IPS DF 6.9 (cell line): ENCODE data around the gene TEDC2.

Source experiments
- DNase-seq: peaks from one replicate; pipeline ENCODE4 v3.0.0-alpha.2; 2013; ENCODE audit warnings: low read depth, low spot score
- H3K27ac ChIP-seq: one replicate; pipeline ENCODE4 v1.5.1; 2013; ENCODE audit warnings: low read length, control low read depth
- H3K27me3 ChIP-seq: 2 replicates; pipeline ENCODE4 v1.6.1; 2013; ENCODE audit warnings: mild to moderate bottlenecking, low read length; ENCODE audit not compliant: control insufficient read depth, insufficient read depth
- H3K36me3 ChIP-seq: 2 replicates; pipeline ENCODE4 v1.6.1; 2013; ENCODE audit warnings: low read length; ENCODE audit not compliant: control insufficient read depth, insufficient read depth
- H3K4me1 ChIP-seq: 2 replicates; pipeline ENCODE4 v1.6.1; 2013; ENCODE audit warnings: low read length; ENCODE audit not compliant: control insufficient read depth, insufficient read depth
- H3K4me3 ChIP-seq: 2 replicates; pipeline ENCODE4 v1.5.1; 2013; ENCODE audit warnings: mild to moderate bottlenecking, low read length
- H3K9me3 ChIP-seq: 2 replicates; pipeline ENCODE4 v1.6.1; 2013; ENCODE audit warnings: low read length, inconsistent platforms; ENCODE audit not compliant: control insufficient read depth, insufficient read depth
- WGBS: extraction: QIAGEN DNeasy Blood & Tissue Kit; methylation state at CpG from one replicate; pipeline ENCODE4 v1.1.7; 2013; ENCODE audit warnings: mixed read lengths, missing lambda C conversion rate; ENCODE audit not compliant: insufficient read length, insufficient coverage; 5-methylcytosine and 5-hydroxymethylcytosine counted together

TEDC2 gene

DNA sequence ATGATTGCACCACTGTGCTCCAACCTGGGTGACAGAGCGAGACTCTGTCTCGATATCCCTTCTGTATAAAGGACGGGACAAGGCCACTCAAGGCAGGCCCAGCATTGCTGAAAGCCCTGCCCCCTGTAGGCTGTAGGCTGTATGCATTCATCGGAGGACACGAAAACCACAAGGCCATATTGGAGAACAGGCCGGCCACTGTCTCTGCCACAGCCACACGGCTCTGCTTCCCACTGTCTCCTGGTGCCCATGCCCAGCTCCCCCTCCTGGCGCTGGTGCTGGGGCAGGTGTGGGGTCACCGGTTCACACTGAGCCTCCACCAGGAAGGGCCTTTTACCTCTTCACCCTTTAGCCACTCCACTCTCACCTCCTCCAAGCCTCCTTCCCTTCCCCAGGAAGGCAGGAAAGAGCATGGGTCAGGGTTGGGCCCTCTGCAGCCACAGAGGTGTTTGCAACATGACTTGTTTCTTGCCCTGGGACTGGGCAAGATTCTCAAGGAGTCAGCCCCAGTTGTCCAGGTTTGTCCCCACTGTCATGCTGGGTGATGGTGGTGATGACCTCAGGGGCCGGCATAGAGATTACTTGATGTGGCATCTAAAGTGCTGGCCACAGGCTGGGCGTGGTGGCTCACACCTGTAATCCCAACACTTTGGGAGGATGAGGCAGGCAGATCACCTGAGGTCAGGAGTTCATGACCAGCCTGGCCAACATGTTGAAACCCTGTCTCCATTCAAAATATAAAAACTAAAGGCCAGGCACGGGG, 5.9 kb downstream of the TEDC2 start:
- Histone ChIP-seq H3K4me1 (peaks cover 18% of the 10 kb centered on the region), H3K27me3 (peaks cover 11% of the 10 kb centered on the region), H3K27ac (no peak overlapping the region), H3K4me3 (no peak overlapping the region), H3K9me3 (no peaks in the 10 kb centered on the region), H3K36me3 (peaks cover 7% of the 10 kb centered on the region)
- WGBS = no CpG with 5 or more reads among the region's 12 CpGs
- no peak for DNase-seq

GRCh38 chr16:2466667-2467527, 7.0 kb downstream of the TEDC2 start:
- no peaks in the 10 kb centered on the region for H3K9me3 ChIP-seq
- H3K27ac ChIP-seq = no peak overlapping the region
- peaks cover 12% of the 10 kb centered on the region for H3K27me3 ChIP-seq
- no peak overlapping the region for H3K4me3 ChIP-seq
- WGBS = no CpG with 5 or more reads among the region's 29 CpGs
- H3K4me1 ChIP-seq = peaks cover 19% of the 10 kb centered on the region
- DNase-seq = no peak
- H3K36me3 ChIP-seq = peaks cover 6% of the 10 kb centered on the region

DNA sequence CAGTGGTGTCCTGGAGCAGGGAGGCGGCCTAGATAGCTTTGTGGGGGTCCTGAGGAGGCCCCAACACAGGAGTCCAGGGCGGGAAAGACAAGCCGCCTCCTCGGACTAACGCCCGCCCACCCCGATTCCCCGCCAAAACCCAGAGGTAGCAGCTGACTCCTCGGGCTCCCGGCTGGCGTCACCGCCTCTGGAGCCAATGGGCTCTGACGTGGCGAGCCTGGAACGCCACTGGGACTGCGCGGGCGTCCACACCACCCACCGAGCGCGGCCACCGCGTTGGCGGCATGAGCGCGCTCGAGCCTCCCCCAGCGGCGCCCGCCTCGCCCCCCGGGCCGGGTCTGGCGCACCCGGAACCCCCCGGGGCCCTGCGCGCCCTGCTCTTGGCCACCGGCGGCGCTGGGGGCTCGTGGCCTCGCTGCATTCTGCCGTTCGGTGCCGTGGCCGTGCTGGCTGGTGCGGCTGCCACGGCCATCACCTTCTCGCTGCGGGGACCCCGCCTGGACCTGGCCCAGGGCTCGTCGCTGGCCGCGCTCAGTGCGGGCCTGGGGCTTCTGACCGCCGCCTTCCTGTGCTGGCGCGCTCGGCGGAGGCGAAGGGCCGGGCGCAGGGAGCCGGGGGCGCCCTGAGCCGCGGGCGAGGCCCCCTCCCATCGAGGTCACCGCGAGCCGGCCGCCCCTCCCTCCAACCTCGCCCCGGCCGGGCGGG, 7.8 kb downstream of the TEDC2 start:
- Histone ChIP-seq H3K36me3 (peaks cover 2% of the 10 kb centered on the region), H3K27ac (no peak overlapping the region), H3K9me3 (no peaks in the 10 kb centered on the region), H3K4me3 (peak overlapping the region; percentile 39; the same call in 1 of the 2 replicates), H3K4me1 (peaks cover 19% of the 10 kb centered on the region), H3K27me3 (peaks cover 13% of the 10 kb centered on the region)
- no peak for DNase-seq
- WGBS = no CpG with 5 or more reads among the region's 80 CpGs

GRCh38 chr16:2468233-2468724, 8.4 kb downstream of the TEDC2 start:
- no CpG with 5 or more reads among the region's 38 CpGs for WGBS
- no peaks in the 10 kb centered on the region for H3K36me3 ChIP-seq
- no peaks in the 10 kb centered on the region for H3K9me3 ChIP-seq
- no peak overlapping the region for H3K27ac ChIP-seq
- peak overlapping the region; percentile 39; the same call in 1 of the 2 replicates for H3K4me3 ChIP-seq
- peaks cover 21% of the 10 kb centered on the region for H3K4me1 ChIP-seq
- DNase-seq = no peak
- H3K27me3 ChIP-seq = peaks cover 16% of the 10 kb centered on the region

DNA sequence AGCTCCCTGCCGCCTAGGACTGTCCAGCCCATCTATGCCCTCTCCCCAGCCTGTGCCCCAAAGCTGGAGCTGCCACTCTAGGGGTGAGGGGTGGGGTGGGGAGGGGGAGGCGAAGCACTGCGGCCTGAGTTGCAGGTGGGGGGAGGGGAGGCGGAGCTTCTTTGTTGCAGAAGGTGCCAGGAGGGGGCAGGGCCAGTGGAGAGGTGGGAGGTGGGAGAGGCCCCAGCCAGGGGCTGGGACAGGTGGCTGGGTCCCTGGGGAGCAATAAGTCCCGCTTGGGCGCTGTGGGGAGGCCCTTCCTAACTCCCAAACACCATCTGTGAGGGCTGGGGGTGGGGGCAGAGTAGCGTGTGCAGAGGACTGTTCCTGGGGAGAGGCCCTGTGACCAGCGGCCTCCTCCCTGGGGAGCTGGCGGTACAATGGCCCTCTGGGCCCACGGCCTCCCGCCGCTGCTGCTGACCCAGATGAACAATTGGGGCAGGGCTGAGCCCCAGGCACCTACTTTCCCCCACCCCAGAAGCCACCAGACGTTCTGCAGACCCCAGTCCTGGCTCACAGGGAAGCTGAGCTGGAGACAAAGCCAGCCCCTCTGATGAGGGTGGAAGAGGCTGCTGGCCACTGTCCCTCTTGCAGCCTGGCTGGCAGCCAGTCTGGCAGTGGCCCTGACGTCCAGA, 9.0 kb downstream of the TEDC2 start:
- WGBS = no CpG with 5 or more reads among the region's 14 CpGs
- no peak for DNase-seq
- Histone ChIP-seq H3K36me3 (no peaks in the 10 kb centered on the region), H3K4me3 (peak overlapping the region; percentile 39; the same call in 1 of the 2 replicates), H3K27me3 (peaks cover 17% of the 10 kb centered on the region), H3K4me1 (peaks cover 23% of the 10 kb centered on the region), H3K27ac (no peak overlapping the region), H3K9me3 (no peaks in the 10 kb centered on the region)

DNA sequence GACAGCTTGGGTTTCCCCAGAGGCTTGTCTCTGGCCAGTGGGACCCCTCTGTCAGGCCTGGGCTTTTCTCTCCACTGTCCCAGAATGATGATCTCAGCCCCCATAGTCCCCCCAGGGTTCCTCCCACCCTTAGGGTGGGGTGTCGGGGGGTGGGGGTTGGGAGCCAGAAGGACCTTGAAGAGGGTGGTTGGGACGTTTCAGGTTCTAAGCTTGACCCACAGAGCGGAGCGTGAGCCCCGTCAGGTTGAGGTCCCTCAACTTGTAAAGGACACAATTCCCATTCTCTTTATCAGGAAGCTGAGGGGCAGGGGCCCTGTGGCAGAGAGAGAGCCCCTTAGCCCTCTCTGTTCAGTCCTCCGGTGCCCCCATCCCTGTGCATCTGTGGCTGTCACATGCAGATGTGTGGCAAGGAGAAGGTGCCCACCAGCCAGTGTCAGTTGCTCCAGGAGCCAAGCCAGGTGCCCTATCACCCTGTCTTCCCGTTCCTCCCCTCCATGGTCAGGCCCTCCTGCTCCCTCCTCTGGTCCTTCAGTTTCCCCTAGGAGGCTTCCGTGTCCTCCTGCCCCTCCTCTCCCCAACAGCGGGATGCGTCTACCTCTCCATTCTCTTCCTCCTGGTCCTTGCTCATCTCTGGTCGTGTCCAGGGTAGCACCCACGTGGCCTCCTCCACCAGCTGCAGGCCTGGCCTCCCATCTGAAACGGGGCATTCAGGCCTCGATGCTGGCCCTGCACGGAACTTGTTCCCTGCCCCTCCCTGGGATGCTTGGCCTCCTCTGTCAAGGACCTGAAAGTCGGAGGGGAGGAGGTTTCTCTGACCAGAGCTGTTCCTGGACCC, 9.7 kb downstream of the TEDC2 start:
- no CpG with 5 or more reads among the region's 16 CpGs for WGBS
- H3K4me3 ChIP-seq = no peak overlapping the region
- peaks cover 23% of the 10 kb centered on the region for H3K4me1 ChIP-seq
- H3K27me3 ChIP-seq = peaks cover 17% of the 10 kb centered on the region
- no peaks in the 10 kb centered on the region for H3K36me3 ChIP-seq
- no peak for DNase-seq
- H3K27ac ChIP-seq = no peak overlapping the region
- H3K9me3 ChIP-seq = no peaks in the 10 kb centered on the region

DNA sequence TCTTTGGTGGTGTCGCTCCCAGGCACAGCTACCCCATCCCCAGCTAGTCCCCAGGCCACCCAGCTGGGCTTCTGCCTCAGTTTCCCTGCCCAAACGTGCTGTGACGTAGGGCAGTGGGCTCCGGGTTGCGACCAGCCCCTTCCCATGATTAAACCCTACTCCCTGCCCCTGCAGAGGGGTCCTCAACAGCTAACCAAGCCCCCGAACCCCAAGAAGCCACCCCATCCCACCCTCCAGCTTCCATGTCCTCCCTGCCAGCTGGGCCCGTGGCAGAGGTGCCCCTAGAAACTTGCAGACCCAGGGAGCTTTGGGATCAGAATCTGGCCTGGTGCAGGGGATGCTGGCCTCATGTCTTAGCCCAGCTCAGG, 10.3 kb downstream of the TEDC2 start:
- Histone ChIP-seq H3K36me3 (no peaks in the 10 kb centered on the region), H3K4me3 (no peak overlapping the region), H3K4me1 (peaks cover 23% of the 10 kb centered on the region), H3K27ac (no peak overlapping the region), H3K9me3 (no peaks in the 10 kb centered on the region), H3K27me3 (peaks cover 17% of the 10 kb centered on the region)
- WGBS = no CpG with 5 or more reads among the region's 7 CpGs
- no peak for DNase-seq

DNA sequence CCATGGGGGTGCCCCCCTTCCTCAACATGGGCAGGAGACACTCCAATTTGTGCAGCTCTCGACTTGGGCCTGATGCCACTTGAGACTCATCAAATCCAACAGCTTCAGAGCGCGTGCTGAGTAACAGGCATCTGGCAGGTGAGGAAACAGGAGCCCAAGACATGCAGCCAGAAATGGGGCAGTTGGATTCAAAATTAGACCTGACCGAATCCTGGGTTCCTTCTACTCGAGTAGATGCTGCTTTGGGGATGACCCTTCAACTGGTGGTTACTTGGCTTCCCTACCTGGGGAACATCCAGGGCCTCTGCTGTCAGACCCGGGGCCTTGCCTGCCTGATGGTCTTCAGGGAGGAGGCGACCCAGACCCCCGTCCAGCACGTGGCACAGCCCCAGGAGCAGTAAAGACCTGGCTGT, 10.7 kb downstream of the TEDC2 start:
- Histone ChIP-seq H3K27ac (no peak overlapping the region), H3K4me3 (peak overlapping the region; percentile 24; the same call in 1 of the 2 replicates), H3K9me3 (no peaks in the 10 kb centered on the region), H3K27me3 (peaks cover 17% of the 10 kb centered on the region), H3K4me1 (peaks cover 23% of the 10 kb centered on the region), H3K36me3 (no peaks in the 10 kb centered on the region)
- no CpG with 5 or more reads among the region's 9 CpGs for WGBS
- DNase-seq = no peak

DNA sequence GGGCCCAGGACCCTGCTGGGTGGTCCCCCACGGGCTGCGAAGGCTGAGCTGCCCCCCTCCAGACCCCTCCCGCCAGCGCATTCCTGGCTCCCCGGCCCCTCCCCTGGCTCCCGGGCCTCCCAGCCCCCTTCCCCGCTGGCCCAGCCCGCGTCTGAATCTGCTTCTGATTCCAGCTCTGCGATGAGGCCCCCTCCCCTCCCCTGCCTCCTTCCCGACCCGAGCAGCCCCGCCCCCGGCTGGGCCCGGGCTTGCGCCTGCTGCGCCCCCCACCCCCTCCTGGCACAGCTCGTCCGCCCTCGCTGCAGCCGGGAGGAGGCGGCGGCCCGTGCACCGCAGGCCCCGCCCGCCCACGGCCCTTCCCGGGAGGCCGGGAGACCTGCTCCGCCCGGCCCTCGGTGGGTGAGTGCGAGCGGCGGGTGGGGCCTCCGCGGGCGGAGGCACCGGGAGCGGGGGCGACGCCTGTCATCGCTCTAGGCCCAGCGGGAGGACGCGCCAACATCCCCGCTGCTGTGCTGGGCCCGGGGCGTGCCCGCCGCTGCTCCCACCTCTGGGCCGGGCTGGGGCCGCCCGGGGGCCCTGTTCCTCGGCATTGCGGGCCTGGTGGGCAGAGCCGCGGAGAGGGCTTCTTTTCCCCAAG, 11.2 kb downstream of the TEDC2 start, which contains the start of gene NTN3:
Gene NTN3 (plus strand): TSS at position 282 of the 637 bp plus-strand sequence. CDS start 405 bp downstream, outside the sequence.
- H3K4me3 ChIP-seq = peak within 1 kb of the TSS; percentile 24; the same call in 1 of the 2 replicates
- DNase-seq = no peak
- H3K4me1 ChIP-seq = peaks cover 23% of the 10 kb centered on the region
- no peaks in the 10 kb centered on the region for H3K9me3 ChIP-seq
- H3K27ac ChIP-seq = no peak within 1 kb of the TSS
- peaks cover 17% of the 10 kb centered on the region for H3K27me3 ChIP-seq
- no CpG with 5 or more reads among the region's 59 CpGs for WGBS
- no peaks in the 10 kb centered on the region for H3K36me3 ChIP-seq
